Measurements from ENCODE around the gene ABRAXAS1. TPM values are rescaled to one million over a fixed set of nuclear protein-coding genes. Genes with fewer than 3 reads are reported as not detected.

The ABRAXAS1 gene
- total RNA-seq, 6 donors from 2014 or later, result 4.1 to 22.2 (median 9.1) TPM

- TF ChIP-seq POLR2AphosphoS5 (IDR thresholded peaks at IDR 0.05) (no peak), POLR2A (IDR thresholded peaks at IDR 0.05) (no peak), EP300 (IDR thresholded peaks at IDR 0.05) (no peak), CTCF (IDR thresholded peaks at IDR 0.05) (no peak)
- no peak for DNase-seq
- H3K27ac ChIP-seq, result no peak overlapping the region
- no peaks in the 10 kb centered on the region for H3K4me1 ChIP-seq
- no peaks in the 10 kb centered on the region for H3K9me3 ChIP-seq
- peaks cover 16 to 61% (median 23%) of the 10 kb centered on the region in 4 donors for H3K36me3 ChIP-seq
- no peak overlapping the region for H3K4me3 ChIP-seq
- no peak for ATAC-seq (ENCODE audit: low FRiP score in 2 of 2)
- no peaks in the 10 kb centered on the region for H3K27me3 ChIP-seq
- 88 to 94% methylated on average over 4 of the region's 4 CpGs for WGBS, 2 donors
Measured at GRCh38 chr4:83436680-83437079, 48.2 kb downstream of the ABRAXAS1 start.

- Histone ChIP-seq H3K27ac (no peak overlapping the region), H3K4me1 (no peaks in the 10 kb centered on the region), H3K9me3 (no peaks in the 10 kb centered on the region), H3K4me3 (no peak overlapping the region), H3K27me3 (no peaks in the 10 kb centered on the region), H3K36me3 (peaks cover 3 to 59% (median 20%) of the 10 kb centered on the region in 4 donors)
- no peak for DNase-seq
- TF ChIP-seq EP300 (IDR thresholded peaks at IDR 0.05) (no peak), CTCF (IDR thresholded peaks at IDR 0.05) (no peak), POLR2AphosphoS5 (IDR thresholded peaks at IDR 0.05) (no peak), POLR2A (IDR thresholded peaks at IDR 0.05) (no peak)
- 100% methylated on average over 1 of the region's 1 CpG for WGBS, 2 donors
- no peak for ATAC-seq (ENCODE audit: low FRiP score in 2 of 2)
Measured at GRCh38 chr4:83431200-83431599, 53.7 kb downstream of the ABRAXAS1 start.

- no peaks in the 10 kb centered on the region for H3K4me1 ChIP-seq
Measured at GRCh38 chr4:83418211-83418610, 66.7 kb downstream of the ABRAXAS1 start.

GRCh38 chr4:83417566-83417965 lies 67.3 kb downstream of the ABRAXAS1 start:
- H3K9me3 ChIP-seq, result no peaks in the 10 kb centered on the region
- no peaks in the 10 kb centered on the region for H3K27me3 ChIP-seq
- ATAC-seq (ENCODE audit: low FRiP score in 2 of 2), result no peak
- no peak overlapping the region for H3K4me3 ChIP-seq
- H3K27ac ChIP-seq, result no peak overlapping the region
- WGBS, 2 donors, result 72 to 79% methylated on average over 4 of the region's 4 CpGs
- H3K4me1 ChIP-seq, result no peaks in the 10 kb centered on the region
- no peak for DNase-seq
- TF ChIP-seq CTCF (IDR thresholded peaks at IDR 0.05) (no peak), POLR2AphosphoS5 (IDR thresholded peaks at IDR 0.05) (no peak), POLR2A (IDR thresholded peaks at IDR 0.05) (no peak), EP300 (IDR thresholded peaks at IDR 0.05) (no peak)
- H3K36me3 ChIP-seq, result peaks cover 9 to 80% (median 42%) of the 10 kb centered on the region in 4 donors

More at GRCh38 chr4:83418211-83418610, 66.7 kb downstream of the ABRAXAS1 start:
- no peak overlapping the region for H3K27ac ChIP-seq
- ATAC-seq (ENCODE audit: low FRiP score in 2 of 2) (no peak), DNase-seq (no peak)
- peaks cover 11 to 81% (median 46%) of the 10 kb centered on the region in 4 donors for H3K36me3 ChIP-seq
- TF ChIP-seq CTCF (IDR thresholded peaks at IDR 0.05) (no peak), POLR2A (IDR thresholded peaks at IDR 0.05) (no peak), EP300 (IDR thresholded peaks at IDR 0.05) (no peak), POLR2AphosphoS5 (IDR thresholded peaks at IDR 0.05) (no peak)
- no peak overlapping the region for H3K4me3 ChIP-seq
- H3K27me3 ChIP-seq, result no peaks in the 10 kb centered on the region
- no peaks in the 10 kb centered on the region for H3K9me3 ChIP-seq

- H3K27ac ChIP-seq, result no peak overlapping the region
- no peaks in the 10 kb centered on the region for H3K27me3 ChIP-seq
- TF ChIP-seq CTCF (IDR thresholded peaks at IDR 0.05) (no peak), EP300 (IDR thresholded peaks at IDR 0.05) (no peak), POLR2A (IDR thresholded peaks at IDR 0.05) (no peak), POLR2AphosphoS5 (IDR thresholded peaks at IDR 0.05) (no peak)
- peaks cover 9 to 83% (median 41%) of the 10 kb centered on the region in 4 donors for H3K36me3 ChIP-seq
- ATAC-seq (ENCODE audit: low FRiP score in 2 of 2) (no peak), DNase-seq (no peak)
- WGBS, 2 donors, result 97 to 100% methylated on average over 2 of the region's 2 CpGs
- H3K4me3 ChIP-seq, result no peak overlapping the region
- H3K9me3 ChIP-seq, result no peaks in the 10 kb centered on the region
- no peaks in the 10 kb centered on the region for H3K4me1 ChIP-seq
Measured at GRCh38 chr4:83413676-83414075, 71.2 kb downstream of the ABRAXAS1 start.
